Left lung (tissue), 10 donors: ENCODE measurements around the gene PPP1R10. TPM values are rescaled to one million over a fixed set of nuclear protein-coding genes. Genes with fewer than 3 reads are reported as not detected.

Experiments used
- ATAC-seq: fragments of 200-7000 bp; cut with Tn5 transposase; one replicate; pipeline ENCODE4 v1.9.1; 2020; ENCODE audit warnings: moderate library complexity
- DNase-seq, 4 donors: peaks; one replicate each; pipeline ENCODE4 v3.0.0-alpha.2; 2013 to 2020
- H3K27ac ChIP-seq, 2 donors: fragments of 200-600 bp; sonication (generic) in 1 of 2; one replicate each; pipeline versions ENCODE4 v1.5.0 to v1.8.0; 2020 to 2021
- H3K27me3 ChIP-seq, 2 donors: fragments of 200-600 bp; sonication (generic) in 1 of 2; one replicate each; pipeline versions ENCODE4 v1.5.0 to v1.8.0; 2020 to 2021
- H3K36me3 ChIP-seq, 2 donors: fragments of 200-600 bp; sonication (generic) in 1 of 2; one replicate each; pipeline versions ENCODE4 v1.5.0 to v1.8.0; 2020 to 2021
- H3K4me1 ChIP-seq, 2 donors: fragments of 200-600 bp; one replicate each; pipeline ENCODE4 v1.8.0; 2021
- H3K4me3 ChIP-seq, 2 donors: fragments of 200-600 bp; sonication (generic) in 1 of 2; one replicate each; pipeline versions ENCODE4 v1.5.0 to v1.8.0; 2020 to 2021; ENCODE audit warnings: mild to moderate bottlenecking in 1 of 2
- H3K9me3 ChIP-seq, 2 donors: fragments of 200-600 bp; sonication (generic) in 1 of 2; one replicate each; pipeline versions ENCODE4 v1.5.0 to v1.8.0; 2020 to 2021
- CTCF ChIP-seq, 2 donors: fragments of 200-600 bp; sonication (generic) in 1 of 2; IDR thresholded peaks; one replicate each; pipeline versions ENCODE4 v1.5.0 to v1.8.0; 2021; ENCODE audit warnings: antibody characterized with exemption in 2 of 2
- intact Hi-C, 2 donors: fragments of 100-400 bp; cut with DNase I; formaldehyde crosslinking; loops; one replicate each; pipeline versions ENCODE4 v1.11.2 to v1.14.2; 2022
- polyA plus RNA-seq, 6 donors: library from polyadenylated mRNA; unstranded; fragments of 120-200 nt; gene quantifications; one replicate each; pipeline ENCODE4 v1.2.1, GENCODE V29; 2013; ENCODE audit not compliant: insufficient read length in 6 of 6
- total RNA-seq, 2 donors: library from RNA; stranded (reverse); fragmentation: NEBNext Ultra II Directional; extraction: Animal tissue kit (Norgen Biotek cat#: 25700); gene quantifications; one replicate each; pipeline ENCODE4 v1.2.1, GENCODE V29; 2021
- donor health status: DM: no; HTN: yes; CAD: no.
- donor health status: DM: no; HTN: no; CAD: no.

The PPP1R10 gene
- total and polyA plus RNA-seq, 8 donors: 44.9 to 71.1 (median 49.6) TPM

- H3K4me1 ChIP-seq: peaks cover 12 to 13% of the 10 kb centered on the region in 2 donors
- no peaks in the 10 kb centered on the region for H3K27me3 ChIP-seq
- peaks cover 2 to 95% of the 10 kb centered on the region in 2 donors for H3K36me3 ChIP-seq
- H3K4me3 ChIP-seq: no peak overlapping the region
- ATAC-seq: peak; percentile 88
- H3K27ac ChIP-seq: peak overlapping the region; percentile 50 to 53
- peak in 2 of 4 donors; percentile 61 to 75 for DNase-seq
- H3K9me3 ChIP-seq: no peaks in the 10 kb centered on the region
- TF ChIP-seq CTCF (IDR thresholded peaks at IDR 0.05): no peak
- intact Hi-C loops: no loop called here
These were observed 26.0 kb downstream of the PPP1R10 start for GRCh38 chr6:30591008-30591407.

GRCh38 chr6:30590509-30590908 is 26.5 kb downstream of the PPP1R10 start:
- DNase-seq: no peak
- H3K27me3 ChIP-seq: no peaks in the 10 kb centered on the region
- no peak overlapping the region for H3K4me3 ChIP-seq
- peak; percentile 9 for ATAC-seq
- peaks cover 12 to 13% of the 10 kb centered on the region in 2 donors for H3K4me1 ChIP-seq
- H3K36me3 ChIP-seq: peaks cover 6 to 99% of the 10 kb centered on the region in 2 donors
- no peak for TF ChIP-seq CTCF (IDR thresholded peaks at IDR 0.05)
- peak overlapping the region; percentile 50 to 53 for H3K27ac ChIP-seq
- intact Hi-C loops: no loop called here
- H3K9me3 ChIP-seq: no peaks in the 10 kb centered on the region

- ATAC-seq: peak; percentile 52
These were observed 27.2 kb downstream of the PPP1R10 start for GRCh38 chr6:30589754-30590358.

GRCh38 chr6:30583921-30584320 is 33.1 kb downstream of the PPP1R10 start:
- no peaks in the 10 kb centered on the region for H3K27me3 ChIP-seq
- intact Hi-C loops: no loop called here
- no peaks in the 10 kb centered on the region for H3K9me3 ChIP-seq
- no peaks in the 10 kb centered on the region for H3K4me1 ChIP-seq
- DNase-seq (no peak), ATAC-seq (no peak)
- no peak overlapping the region for H3K4me3 ChIP-seq
- peaks cover 9 to 100% of the 10 kb centered on the region in 2 donors for H3K36me3 ChIP-seq
- no peak overlapping the region for H3K27ac ChIP-seq
- TF ChIP-seq CTCF (IDR thresholded peaks at IDR 0.05): no peak

More at GRCh38 chr6:30589754-30590358, 27.2 kb downstream of the PPP1R10 start:
- intact Hi-C loops: no loop called here
- no peak for DNase-seq
- Histone ChIP-seq H3K4me1 (peaks cover 12 to 13% of the 10 kb centered on the region in 2 donors), H3K36me3 (peaks cover 9 to 99% of the 10 kb centered on the region in 2 donors), H3K27me3 (no peaks in the 10 kb centered on the region), H3K4me3 (no peak overlapping the region), H3K27ac (no peak overlapping the region), H3K9me3 (no peaks in the 10 kb centered on the region)
- TF ChIP-seq CTCF (IDR thresholded peaks at IDR 0.05): no peak

- intact Hi-C loops: no loop called here
- Histone ChIP-seq H3K27me3 (no peaks in the 10 kb centered on the region), H3K4me3 (no peak overlapping the region), H3K27ac (no peak overlapping the region), H3K4me1 (peaks cover 0 to 19% of the 10 kb centered on the region in 2 donors), H3K36me3 (peaks cover 0 to 82% of the 10 kb centered on the region in 2 donors), H3K9me3 (no peaks in the 10 kb centered on the region)
- no peak for TF ChIP-seq CTCF (IDR thresholded peaks at IDR 0.05)
- DNase-seq (no peak), ATAC-seq (no peak)
These were observed 39.0 kb downstream of the PPP1R10 start for GRCh38 chr6:30578051-30578450.
